ENCODE results near the gene RSBN1.
A peak's percentile ranks its signal among the peaks of the same experiment; 100 is the strongest.
"Not testable (repeated sequence)": the region's sequence is repeated elsewhere in the genome, so short reads cannot be mapped to it uniquely, and the experiment has no call there.

Gene RSBN1

GRCh38 chr1:113782406-113782805 lies 29.9 kb downstream of the RSBN1 start:
- no peak for DNase-seq (ENCODE audit: low read depth in 2 of 2)

GRCh38 chr1:113780374-113781146 lies 31.7 kb downstream of the RSBN1 start:
- DNase-seq (ENCODE audit: low read depth in 2 of 2), result no peak

- DNase-seq (ENCODE audit: low read depth in 2 of 2), result no peak
Observed at GRCh38 chr1:113779542-113779941, 32.7 kb downstream of the RSBN1 start.

- no peak for DNase-seq (ENCODE audit: low read depth in 2 of 2)
Observed at GRCh38 chr1:113777561-113777960, 34.7 kb downstream of the RSBN1 start.

GRCh38 chr1:113770031-113770430 lies 42.2 kb downstream of the RSBN1 start:
- DNase-seq (ENCODE audit: low read depth in 2 of 2), result no peak

GRCh38 chr1:113769601-113769970 lies 42.7 kb downstream of the RSBN1 start:
- no peak for DNase-seq (ENCODE audit: low read depth in 2 of 2)

GRCh38 chr1:113768916-113769600 lies 43.2 kb downstream of the RSBN1 start:
- DNase-seq (ENCODE audit: low read depth in 2 of 2), result no peak

GRCh38 chr1:113765306-113766230 lies 46.7 kb downstream of the RSBN1 start:
- no peak for DNase-seq (ENCODE audit: low read depth in 2 of 2)

- DNase-seq (ENCODE audit: low read depth in 2 of 2), result no peak
Observed at GRCh38 chr1:113763661-113764060, 48.6 kb downstream of the RSBN1 start.

- no peak for DNase-seq (ENCODE audit: low read depth in 2 of 2)
Observed at GRCh38 chr1:113761937-113762336, 50.3 kb downstream of the RSBN1 start.

GRCh38 chr1:113760102-113761080 lies 51.9 kb downstream of the RSBN1 start:
- DNase-seq (ENCODE audit: low read depth in 2 of 2), result no peak

GRCh38 chr1:113759333-113760101 lies 52.8 kb downstream of the RSBN1 start, which contains the start of gene PHTF1:
Gene PHTF1 (minus strand): TSS chr1:113759486. CDS start chr1:113758703, 783 bp downstream.
- DNase-seq (ENCODE audit: low read depth in 2 of 2), result peak; percentile 56 to 60

- peak; percentile 32 to 44 for DNase-seq (ENCODE audit: low read depth in 2 of 2)
Observed at GRCh38 chr1:113758631-113759332, 53.5 kb downstream of the RSBN1 start.

GRCh38 chr1:113756461-113756860 lies 55.8 kb downstream of the RSBN1 start:
- no peak for DNase-seq (ENCODE audit: low read depth in 2 of 2)

- DNase-seq (ENCODE audit: low read depth in 2 of 2), result not testable (repeated sequence)
Observed at GRCh38 chr1:113753333-113753732, 58.9 kb downstream of the RSBN1 start.

- no peak for DNase-seq (ENCODE audit: low read depth in 2 of 2)
Observed at GRCh38 chr1:113751516-113751915, 60.8 kb downstream of the RSBN1 start.

GRCh38 chr1:113751114-113751513 lies 61.2 kb downstream of the RSBN1 start:
- DNase-seq (ENCODE audit: low read depth in 2 of 2), result no peak

- DNase-seq (ENCODE audit: low read depth in 2 of 2), result no peak
Observed at GRCh38 chr1:113749402-113749801, 62.9 kb downstream of the RSBN1 start.

GRCh38 chr1:113747376-113747775 lies 64.9 kb downstream of the RSBN1 start:
- no peak for DNase-seq (ENCODE audit: low read depth in 2 of 2)
